NCI-H2171 (cell line): ENCODE measurements around the gene TAS2R1.

Source experiments
- DNase-seq: peaks from one replicate; lab custom pipeline; 2025; lab: John Stamatoyannopoulos, UW

TAS2R1 gene, protein sequence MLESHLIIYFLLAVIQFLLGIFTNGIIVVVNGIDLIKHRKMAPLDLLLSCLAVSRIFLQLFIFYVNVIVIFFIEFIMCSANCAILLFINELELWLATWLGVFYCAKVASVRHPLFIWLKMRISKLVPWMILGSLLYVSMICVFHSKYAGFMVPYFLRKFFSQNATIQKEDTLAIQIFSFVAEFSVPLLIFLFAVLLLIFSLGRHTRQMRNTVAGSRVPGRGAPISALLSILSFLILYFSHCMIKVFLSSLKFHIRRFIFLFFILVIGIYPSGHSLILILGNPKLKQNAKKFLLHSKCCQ

DNA sequence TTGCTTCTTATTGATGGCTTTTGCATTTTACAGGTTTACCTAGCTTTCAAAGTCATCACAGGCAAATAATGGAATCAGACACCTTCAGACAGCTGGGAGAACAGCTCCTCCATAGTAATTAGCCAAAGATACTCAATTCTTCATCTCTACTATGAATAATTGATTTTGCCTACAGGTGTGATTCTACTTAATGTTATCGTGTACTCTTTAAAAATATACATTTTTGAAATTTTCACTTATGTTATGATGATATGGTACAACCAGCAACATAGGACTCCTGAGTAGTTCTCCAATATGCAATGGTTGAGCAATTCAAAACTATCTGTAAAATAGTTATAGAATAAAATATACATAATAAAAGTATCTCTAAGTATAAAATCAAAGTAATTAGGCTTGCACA lies at the start of gene TAS2R1:
Gene TAS2R1, minus strand, starts transcription at position 101 of the 400 bp plus-strand sequence. CDS start 319 bp downstream, outside the sequence.
- DNase-seq: no peak

DNA sequence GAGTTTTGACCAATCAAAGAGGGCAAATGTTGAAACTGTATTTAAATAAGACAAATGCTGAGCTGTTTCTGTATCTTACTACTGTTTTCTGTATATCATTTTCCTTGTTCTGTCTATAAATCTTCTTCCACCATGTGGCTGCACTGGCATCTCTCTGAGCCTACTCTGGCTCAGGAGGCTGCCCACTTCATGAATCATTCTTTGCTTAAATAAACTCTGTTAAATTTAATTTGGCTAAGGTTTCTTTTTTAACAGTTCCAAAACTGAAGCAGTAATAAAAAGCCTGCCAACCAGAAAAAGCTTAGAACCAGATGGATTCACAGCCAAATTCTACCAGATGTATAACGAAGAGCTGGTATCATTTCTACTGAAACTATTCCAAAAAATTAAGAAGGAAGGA lies 40.2 kb upstream of the TAS2R1 start:
- DNase-seq: no peak

DNA sequence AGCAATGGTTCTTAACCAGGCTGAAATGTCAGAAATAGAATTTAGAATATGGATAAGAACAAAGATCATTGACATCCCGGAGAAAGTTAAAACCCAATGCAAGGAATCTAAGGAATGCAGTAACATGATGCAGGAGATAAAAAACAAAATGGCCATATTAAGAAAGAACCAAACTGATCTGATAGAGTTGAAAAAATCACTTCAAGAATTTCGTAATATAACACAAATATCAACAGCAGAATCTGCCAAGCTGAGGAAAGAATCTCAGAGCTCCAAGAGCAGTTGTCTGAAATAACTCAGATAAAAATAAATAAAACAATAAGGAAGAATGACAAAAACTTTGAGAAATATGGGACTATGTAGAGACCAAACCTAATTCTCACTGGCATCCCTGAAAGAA lies 37.8 kb upstream of the TAS2R1 start:
- DNase-seq: no peak

DNA sequence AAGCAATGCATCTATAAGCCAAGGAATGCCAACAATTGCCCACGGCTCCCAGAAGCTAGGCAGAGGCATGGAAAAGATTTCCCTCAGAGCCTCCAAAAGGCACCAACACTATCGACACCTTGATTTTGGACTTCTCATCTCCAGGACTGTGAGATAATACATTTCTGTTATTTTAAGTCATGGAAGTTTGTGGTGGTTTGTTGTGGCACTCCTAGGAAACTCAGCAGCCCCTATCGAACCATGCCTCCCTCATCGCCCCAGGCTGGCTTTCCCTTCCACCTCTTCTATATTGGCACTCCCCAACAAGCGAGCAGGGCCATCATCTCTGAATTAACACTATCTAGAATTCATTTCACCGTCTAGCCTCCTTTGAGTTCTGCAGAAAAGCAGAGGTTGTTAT lies 33.7 kb upstream of the TAS2R1 start:
- DNase-seq: no peak

DNA sequence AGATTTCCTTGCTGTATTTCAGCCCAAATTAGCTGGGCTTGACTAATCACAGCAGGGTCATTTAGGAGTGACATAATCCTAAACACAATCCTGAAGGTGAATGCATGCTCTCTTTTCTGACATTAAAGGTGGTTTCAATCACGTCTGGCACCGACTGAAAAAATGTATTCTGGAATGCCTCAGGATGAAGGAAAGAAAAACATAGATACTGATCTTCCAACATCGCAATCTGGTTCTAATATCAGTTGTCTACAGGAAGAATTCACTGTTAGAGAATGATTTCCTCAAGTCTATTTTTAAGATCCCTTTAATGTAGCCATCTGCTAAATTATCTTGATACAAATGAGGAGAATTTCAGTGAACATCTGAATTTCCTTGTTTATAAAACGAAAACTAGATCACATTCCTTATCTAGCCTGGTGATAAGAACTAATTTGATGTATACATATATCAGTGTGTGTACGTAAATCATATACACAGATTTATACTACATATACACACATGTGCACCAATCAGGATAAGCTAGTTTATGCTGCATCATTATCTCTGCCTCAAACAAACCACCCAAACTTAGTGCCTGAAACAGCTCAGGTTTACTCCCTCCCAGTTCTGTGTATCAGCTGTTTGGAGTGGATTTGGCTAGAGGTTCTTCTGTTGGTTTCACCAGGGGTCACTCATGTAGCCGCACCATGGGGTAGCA lies 31.3 kb upstream of the TAS2R1 start:
- no peak for DNase-seq

DNA sequence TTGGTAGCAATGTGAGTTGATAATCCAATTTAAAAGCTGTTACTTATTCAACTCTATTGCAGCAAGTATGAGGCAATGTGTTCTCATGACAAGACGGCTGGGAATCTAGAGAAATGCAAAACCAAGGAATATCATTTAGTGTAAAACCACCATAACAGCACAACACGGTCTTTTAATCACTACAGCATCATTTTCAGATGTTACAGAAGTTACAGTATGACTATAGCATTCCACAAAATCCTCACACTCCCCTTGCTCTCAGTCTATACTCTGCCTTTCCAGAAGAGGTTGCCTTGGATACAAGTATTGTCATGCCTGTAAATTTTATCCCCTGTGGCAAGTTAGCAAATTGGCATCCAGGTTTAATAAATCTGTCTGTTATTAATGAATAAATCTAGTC lies 28.6 kb upstream of the TAS2R1 start:
- no peak for DNase-seq

DNA sequence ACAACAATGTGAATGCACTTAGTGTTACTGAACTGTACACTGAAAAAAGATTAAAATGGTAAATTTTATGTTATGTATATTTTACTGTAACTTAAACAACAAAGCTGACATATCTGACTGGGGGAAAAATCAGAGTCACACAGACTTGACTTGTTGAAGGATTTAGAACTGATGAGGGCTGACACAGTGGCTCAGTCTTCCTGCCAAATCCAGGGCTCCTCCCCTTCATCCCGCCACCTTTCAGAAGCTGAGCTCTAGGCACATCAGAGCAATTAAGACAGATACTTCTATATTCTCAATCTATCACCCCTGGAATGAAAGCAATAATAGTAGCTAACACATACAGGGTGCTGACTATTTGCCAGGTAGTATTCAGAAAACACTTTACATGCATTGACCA lies 27.7 kb upstream of the TAS2R1 start:
- no peak for DNase-seq

DNA sequence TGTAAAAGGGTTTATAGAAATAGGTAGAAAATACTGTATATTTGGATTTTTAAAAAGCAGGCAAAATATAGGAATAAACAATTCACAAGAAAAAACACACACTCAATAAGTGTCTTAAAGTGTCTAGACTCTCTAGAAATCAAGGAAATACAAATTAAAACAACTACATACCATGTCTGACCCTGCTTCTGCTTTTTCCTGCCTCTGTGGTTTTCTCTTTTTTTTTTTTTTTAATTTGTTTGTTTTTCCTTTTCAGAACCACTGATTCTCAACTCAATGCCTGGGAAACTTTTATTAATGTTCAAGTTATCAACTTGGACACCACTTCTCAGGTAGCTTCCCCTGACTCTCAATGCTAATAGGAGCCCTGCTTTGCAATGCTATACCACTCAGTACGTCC lies 25.5 kb upstream of the TAS2R1 start:
- no peak for DNase-seq

DNA sequence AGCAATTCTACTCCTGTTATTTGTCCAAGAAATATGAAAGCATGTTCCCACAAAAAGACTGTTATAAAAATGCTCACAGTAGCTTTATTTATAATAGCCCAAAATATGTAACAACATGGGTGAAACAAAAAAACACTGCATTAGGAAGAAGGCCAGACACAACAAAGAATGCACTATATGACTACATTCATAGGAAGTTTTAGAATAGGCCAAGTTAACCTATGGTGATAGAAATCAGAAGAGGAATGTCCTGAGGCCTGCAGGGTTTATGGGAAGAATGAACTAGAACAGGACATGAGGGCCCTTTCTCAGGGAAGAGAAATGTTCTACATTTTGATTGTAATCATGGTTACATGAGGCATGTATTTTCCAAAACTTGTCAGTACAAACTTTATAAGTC lies 24.7 kb upstream of the TAS2R1 start:
- no peak for DNase-seq

DNA sequence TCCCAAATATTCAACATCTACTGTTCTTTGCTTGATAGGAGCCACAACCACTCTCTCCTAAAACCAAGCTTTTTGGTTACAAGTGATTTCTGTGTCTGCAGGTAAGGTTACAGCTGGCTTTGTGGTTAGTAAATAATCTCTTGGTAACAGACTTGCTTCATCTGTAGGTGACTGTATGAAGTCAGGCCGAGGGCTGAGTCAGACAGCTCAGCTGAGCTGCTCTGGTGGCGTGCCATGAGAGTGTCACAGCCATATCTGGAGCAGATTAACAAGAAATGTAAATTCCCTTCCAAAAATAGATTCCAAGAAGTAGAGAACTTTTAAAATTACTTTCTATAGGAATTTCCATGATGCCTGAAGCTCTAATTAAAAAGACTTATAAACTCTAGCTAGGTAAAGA lies 23.7 kb upstream of the TAS2R1 start:
- DNase-seq: no peak

DNA sequence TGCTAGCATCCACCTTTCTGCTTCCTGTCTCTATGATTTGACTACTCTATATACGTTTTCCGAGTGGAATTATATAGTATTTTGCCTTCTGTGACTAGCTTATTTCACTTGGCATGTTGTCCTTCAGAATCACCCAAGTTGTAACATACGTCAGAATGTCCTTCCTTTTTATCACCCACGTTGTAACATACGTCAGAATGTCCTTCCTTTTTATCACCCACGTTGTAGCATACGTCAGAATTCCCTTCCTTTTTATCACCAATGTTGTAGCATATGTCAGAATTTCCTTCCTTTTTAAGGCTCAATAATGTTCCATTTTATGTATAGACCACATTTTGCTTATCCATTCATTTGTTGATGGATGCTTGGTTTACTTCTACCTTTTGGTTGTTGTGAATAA lies 22.9 kb upstream of the TAS2R1 start:
- DNase-seq: no peak

DNA sequence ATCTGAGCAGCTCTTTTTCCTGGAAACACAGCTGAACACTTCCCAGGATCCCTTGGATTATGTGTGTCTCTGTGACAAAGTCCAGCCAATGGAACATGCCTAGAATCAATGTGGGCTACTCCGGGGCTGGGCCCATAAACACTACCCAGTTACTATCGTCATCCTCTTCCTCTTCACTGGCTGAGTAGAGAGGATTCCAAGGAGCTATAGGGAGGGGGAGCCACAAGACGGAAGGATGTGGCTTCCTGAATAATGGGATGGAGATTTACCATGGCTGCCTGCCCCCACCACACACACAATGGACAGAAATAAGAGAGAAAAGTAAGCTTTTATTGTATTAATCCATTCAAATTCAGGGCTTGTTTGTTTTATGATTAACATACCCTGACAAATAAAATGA lies 22.1 kb upstream of the TAS2R1 start:
- no peak for DNase-seq

DNA sequence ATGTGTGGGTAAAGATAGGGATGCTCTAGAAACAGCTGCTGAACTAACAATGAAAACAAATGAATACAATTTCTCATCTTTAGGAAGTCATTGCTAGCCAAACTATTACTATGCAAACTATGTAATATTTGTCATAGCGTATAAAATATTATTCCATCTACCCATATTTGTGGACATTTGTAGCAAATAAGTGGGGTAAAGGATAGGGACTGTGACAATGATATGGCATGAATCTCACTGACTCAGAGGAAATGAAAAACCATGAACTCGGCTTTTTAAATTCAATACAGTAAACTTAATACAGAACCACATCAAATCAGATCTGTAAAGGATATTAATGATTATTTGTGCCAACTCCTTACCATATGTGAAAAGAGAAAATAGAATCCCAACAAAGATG lies 16.7 kb upstream of the TAS2R1 start:
- DNase-seq: no peak

DNA sequence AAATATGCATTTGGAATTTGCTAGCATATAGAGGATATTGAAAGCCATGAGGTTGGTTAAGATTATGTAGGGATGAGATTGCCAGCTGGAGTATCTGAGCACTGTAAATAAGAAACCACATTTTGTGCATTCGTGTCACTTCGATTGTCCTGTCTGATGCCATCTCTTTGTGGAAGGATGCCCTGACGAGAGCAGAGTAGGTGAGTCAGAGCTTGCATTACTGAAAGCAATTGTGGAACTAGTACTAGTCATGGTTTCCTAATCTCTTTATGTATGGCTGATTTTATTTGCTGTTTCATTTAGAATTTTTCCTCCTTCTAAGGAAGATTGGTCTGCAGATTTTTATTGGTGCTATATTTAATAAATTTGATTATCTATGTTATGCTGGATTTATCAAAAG lies 14.5 kb upstream of the TAS2R1 start:
- no peak for DNase-seq

DNA sequence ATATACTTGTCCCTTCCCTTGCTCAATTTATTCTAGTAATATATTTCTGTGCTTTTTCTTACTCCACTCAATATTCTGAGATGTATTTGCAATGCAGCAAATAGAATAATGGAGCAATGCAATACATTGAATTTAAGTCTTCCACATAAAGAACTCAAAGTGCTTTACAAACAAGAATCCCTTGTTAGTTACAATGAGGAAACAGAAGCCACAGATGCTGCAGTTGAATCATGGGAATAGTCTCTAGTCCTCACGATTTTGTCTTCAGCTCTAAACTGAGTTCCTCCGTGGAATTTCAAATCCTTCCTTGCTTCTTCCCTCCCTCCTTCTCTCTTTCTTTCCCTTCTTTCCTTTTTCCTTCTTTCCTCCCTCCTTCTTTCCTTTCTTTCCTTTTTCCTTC lies 12.5 kb upstream of the TAS2R1 start:
- no peak for DNase-seq

DNA sequence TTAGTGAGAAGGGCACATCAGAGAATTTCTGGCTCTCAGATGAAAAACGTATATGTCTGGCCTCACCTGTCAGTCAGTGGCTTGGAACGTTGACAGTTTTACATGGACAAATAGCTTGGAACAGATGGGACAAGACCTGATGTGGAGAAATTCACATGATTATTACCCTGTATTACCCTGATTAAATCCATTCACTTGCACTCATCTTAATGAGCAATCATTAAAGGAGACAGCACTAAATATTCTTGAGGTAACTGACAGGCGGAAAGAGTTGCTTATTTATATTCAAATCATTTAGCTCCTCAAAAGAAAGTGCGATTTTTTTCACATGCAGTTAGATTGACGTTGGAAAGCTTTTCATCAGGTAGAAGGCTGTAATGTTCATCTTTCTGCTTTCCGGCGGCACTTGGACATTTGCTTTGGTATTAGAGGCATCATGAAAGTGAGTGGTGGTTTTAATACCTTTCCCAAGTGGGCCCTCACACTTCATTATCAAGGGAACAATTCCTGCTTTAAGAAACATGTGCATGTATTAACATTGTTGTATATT lies 11.7 kb upstream of the TAS2R1 start:
- DNase-seq: no peak

DNA sequence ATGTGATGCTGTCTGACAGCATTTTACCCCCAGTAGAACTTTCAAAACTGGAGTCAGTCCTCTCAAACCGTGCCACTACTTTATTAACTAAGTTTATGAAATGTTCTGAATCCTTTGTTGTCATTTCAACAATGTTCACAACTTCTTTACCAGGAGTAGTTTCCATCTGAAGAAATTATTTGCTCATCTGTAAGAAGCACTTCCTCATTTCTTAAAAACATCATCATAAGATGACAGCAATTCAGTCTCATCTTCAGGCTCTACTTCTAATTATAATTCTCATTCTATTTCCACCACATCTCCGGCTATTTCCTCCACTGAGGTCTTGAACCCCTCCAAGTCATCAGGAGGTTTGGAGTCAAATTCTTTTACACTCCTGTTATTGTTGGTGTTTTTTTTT lies 2.3 kb upstream of the TAS2R1 start:
- DNase-seq: no peak

DNA sequence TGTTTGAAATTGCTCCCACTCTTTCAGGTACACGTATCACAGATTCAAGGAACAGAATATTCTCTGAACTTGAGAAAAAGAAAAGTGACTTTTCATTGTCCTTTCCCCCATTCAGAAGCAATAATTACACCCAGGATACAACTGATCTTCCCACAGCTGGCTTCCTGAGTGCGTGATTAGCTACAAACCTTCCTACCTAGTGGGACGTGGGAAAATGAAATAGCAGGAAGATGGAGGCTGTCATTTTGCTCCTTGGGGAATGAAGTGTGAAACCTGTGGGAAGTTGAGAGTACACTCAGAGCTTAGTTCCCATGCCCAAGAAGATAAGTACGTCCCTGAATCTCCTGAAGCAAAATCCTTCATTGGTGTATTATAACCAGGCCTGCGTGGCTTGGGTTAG lies 2.6 kb downstream of the TAS2R1 start:
- DNase-seq: no peak

DNA sequence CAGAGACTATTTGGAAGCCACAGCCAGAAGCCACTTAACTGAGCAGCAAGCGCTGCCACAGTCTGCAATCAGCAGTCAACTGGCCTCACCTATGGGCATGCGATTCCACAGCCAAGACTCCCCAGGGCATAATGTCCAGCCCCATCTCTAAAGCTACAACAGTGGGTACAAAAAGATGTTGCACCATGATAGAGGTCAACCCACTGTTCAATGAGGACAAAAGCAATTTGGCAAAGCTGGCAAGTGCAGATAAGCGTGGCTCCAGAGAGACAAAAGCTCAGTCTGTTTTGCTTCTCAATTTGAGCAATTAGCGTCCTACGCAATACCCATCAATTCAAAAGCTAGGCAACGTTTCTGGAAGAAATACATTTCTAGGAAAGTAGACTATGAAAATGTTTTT lies 3.2 kb downstream of the TAS2R1 start:
- no peak for DNase-seq

DNA sequence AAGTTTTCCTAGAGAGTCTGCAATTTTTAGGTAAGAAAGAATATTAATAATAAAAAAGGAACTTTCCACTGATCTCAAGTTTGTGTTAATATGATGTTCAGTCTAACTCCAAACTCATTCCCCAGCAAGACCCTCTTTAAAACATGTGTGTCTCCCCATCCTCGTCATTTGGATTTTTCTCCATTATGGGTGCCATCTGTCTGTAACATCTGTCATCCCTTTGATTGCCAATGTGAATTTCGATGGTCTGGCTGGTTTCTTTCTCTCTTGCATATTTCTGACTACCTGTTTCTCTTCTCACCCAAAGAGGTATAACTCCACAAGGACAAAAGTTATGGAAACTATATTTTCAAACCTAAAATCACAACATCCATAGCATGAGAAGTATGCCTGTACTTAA lies 4.4 kb downstream of the TAS2R1 start:
- no peak for DNase-seq

DNA sequence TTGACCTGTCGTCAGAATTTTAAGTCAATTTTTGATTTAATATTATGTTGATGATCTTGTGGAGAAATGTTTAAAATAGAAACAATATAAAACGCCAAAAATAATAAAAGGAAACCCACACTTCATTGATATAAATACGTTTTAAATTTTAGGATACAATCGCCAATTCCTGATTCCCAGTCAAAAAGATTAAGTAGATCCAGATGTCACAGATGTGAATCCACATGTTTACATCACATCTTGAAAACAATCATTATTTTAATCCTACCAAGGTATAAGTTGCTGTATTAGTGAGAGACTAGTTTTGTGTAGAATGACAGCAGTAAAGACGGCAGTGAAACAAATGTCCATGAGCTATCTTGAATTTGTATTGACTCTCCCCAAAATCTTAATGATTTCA lies 4.9 kb downstream of the TAS2R1 start:
- no peak for DNase-seq

DNA sequence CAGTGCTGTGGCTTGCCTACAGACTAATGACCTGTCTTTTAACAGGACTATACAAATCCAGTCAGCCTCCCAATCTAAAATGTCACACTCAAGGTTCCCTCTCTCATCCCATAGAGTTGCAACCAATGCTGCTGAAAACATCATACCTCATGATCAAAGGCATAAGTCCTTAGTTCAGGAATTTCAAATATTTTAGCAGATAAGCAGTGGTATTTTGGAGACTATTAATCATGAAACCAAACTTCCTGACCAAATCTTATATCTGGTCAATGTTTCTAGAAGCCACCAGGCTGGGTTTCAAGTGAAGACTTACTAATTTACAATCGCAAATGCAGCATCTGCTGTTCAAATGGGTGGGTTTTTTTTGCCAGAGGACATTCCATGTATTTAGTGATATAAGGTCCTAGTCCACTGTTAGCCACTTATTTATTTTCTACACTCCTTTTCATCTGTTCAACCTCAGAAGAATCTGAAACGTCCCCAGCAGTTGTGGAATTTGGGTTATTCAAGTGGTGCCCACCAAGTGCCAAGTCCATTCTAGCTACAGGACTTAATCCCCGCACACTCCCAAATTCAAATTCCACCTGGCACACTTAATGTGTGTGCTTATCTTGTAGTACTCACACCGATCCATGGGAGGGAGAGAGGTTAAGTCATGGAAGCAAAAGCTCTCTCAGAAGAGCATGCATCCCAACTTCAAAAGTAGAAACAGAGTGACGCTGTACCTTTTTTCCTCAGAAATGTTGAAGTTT lies 5.8 kb downstream of the TAS2R1 start:
- DNase-seq: no peak

DNA sequence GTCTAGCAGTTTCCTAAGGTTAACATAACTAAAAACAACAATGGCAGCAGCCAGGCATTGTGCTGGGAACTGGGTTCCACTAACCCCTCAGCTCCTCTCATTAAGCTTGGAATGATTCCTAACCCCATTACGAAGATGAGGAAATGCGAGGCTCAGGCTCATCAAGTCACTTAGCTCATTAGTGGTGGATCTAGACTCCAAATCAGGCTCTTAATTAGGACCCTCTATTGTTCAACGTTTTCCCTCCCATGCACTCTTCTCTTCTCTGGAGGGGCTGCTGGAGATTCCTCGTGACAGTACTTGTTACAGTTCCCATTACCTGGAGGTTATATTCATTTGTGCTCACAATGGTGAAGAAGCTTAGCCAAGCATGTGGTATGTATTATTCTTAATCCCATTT lies 6.5 kb downstream of the TAS2R1 start:
- DNase-seq: no peak
